Endothelial cell of umbilical vein (primary cell): ENCODE measurements around the gene SUPV3L1.

Source experiments
- EZH2 ChIP-seq: IDR thresholded peaks from 2 replicates; pipeline ENCODE4 v1.6.1; 2012; ENCODE audit warnings: borderline replicate concordance, low read depth, mild to moderate bottlenecking, moderate library complexity, low read length, inconsistent platforms; ENCODE audit not compliant: severe bottlenecking
- FOS ChIP-seq: IDR thresholded peaks from 2 replicates; pipeline ENCODE4 v1.6.1; 2011; ENCODE audit warnings: mild to moderate bottlenecking, low read length, moderate library complexity, borderline replicate concordance; ENCODE audit not compliant: insufficient read depth
- JUN ChIP-seq: IDR thresholded peaks from 2 replicates; pipeline ENCODE4 v1.6.1; 2011; ENCODE audit warnings: borderline replicate concordance, low read depth; ENCODE audit not compliant: insufficient read length, insufficient read depth
- POLR2A ChIP-seq: IDR thresholded peaks from 2 replicates; pipeline ENCODE4 v1.6.1; 2012; ENCODE audit warnings: low read depth, mild to moderate bottlenecking, control low read depth, low read length
- POLR2AphosphoS5 ChIP-seq: IDR thresholded peaks from 2 replicates; pipeline ENCODE4 v1.6.1; 2012; ENCODE audit warnings: low read depth, mild to moderate bottlenecking, control low read depth, low read length, moderate library complexity; ENCODE audit not compliant: insufficient read depth
- TF ChIP-seq, protein P1 (sequence below), 2 donors: IDR thresholded peaks; 1 replicate in 1 of 2; 2 replicates in 1 of 2; pipeline ENCODE4 v1.5.1; 2011; ENCODE audit warnings: low read length in 2 of 2, mild to moderate bottlenecking in 2 of 2, moderate library complexity in 2 of 2, control low read depth in 1 of 2, inconsistent platforms in 1 of 2, low read depth in 1 of 2; ENCODE audit not compliant: insufficient read depth in 1 of 2; ENCODE audit errors: extremely low read depth in 1 of 2

DNA sequence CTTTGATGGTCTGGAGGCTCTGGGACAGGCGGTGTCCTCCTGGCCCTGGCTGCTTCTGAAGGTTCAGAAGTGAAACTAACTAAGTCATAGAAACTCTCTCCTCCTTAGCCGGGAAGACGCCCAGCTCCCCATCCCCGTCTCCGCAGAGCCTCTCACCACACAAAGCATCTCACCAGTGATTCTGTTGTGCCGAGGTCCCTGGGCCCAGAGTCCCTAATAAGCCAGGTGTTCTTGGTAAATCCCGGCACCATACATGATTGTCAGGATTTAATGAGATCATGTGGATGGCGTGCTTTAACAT lies 49.5 kb downstream of the SUPV3L1 start:
- TF ChIP-seq, protein P1, sequence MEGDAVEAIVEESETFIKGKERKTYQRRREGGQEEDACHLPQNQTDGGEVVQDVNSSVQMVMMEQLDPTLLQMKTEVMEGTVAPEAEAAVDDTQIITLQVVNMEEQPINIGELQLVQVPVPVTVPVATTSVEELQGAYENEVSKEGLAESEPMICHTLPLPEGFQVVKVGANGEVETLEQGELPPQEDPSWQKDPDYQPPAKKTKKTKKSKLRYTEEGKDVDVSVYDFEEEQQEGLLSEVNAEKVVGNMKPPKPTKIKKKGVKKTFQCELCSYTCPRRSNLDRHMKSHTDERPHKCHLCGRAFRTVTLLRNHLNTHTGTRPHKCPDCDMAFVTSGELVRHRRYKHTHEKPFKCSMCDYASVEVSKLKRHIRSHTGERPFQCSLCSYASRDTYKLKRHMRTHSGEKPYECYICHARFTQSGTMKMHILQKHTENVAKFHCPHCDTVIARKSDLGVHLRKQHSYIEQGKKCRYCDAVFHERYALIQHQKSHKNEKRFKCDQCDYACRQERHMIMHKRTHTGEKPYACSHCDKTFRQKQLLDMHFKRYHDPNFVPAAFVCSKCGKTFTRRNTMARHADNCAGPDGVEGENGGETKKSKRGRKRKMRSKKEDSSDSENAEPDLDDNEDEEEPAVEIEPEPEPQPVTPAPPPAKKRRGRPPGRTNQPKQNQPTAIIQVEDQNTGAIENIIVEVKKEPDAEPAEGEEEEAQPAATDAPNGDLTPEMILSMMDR (IDR thresholded peaks at IDR 0.05; ENCODE audit: extremely low read depth in 1 of 2, insufficient read depth in 1 of 2, low read depth in 1 of 2, low read length in 2 of 2), result no peak
- no peak for TF ChIP-seq EZH2
- TF ChIP-seq POLR2A, result no peak
- no peak for TF ChIP-seq JUN
- TF ChIP-seq FOS, result no peak
- TF ChIP-seq POLR2AphosphoS5, result no peak
